Heart left ventricle (tissue), 16 donors: ENCODE data around the gene DCAF5. TPM values are rescaled to one million over a fixed set of nuclear protein-coding genes. Genes with fewer than 3 reads are reported as not detected.
"Not testable (repeated sequence)": the region's sequence is repeated elsewhere in the genome, so short reads cannot be mapped to it uniquely, and the experiment has no call there.

Experiments used
- ATAC-seq, 4 donors: fragments of 200-7000 bp; cut with Tn5 transposase; one replicate each; pipeline ENCODE4 v1.9.1; 2020 to 2022; ENCODE audit warnings: moderate library complexity in 4 of 4, mild to moderate bottlenecking in 3 of 4, moderate number of reproducible peaks in 1 of 4
- DNase-seq, 5 donors: peaks; one replicate each; pipeline ENCODE4 v3.0.0-alpha.2; 2020
- H3K27ac ChIP-seq, 12 donors: fragments of 200-600 bp; sonication (generic) in 4 of 12; one replicate each; pipeline versions ENCODE4 v1.5.0 to v1.8.0; 2016 to 2022; ENCODE audit warnings: mild to moderate bottlenecking in 2 of 12
- H3K27me3 ChIP-seq, 9 donors: fragments of 200-600 bp; sonication (generic) in 2 of 9; one replicate each; pipeline versions ENCODE4 v1.5.1 to v1.8.0; 2016 to 2022; ENCODE audit warnings: mild to moderate bottlenecking in 3 of 9
- H3K36me3 ChIP-seq, 9 donors: fragments of 200-600 bp; sonication (generic) in 2 of 9; one replicate each; pipeline versions ENCODE4 v1.5.0 to v1.8.0; 2018 to 2022; ENCODE audit warnings: mild to moderate bottlenecking in 2 of 9
- H3K4me1 ChIP-seq, 12 donors: fragments of 200-600 bp; sonication (generic) in 4 of 12; one replicate each; pipeline versions ENCODE4 v1.5.0 to v1.8.0; 2016 to 2022; ENCODE audit warnings: mild to moderate bottlenecking in 3 of 12
- H3K4me3 ChIP-seq, 12 donors: fragments of 200-600 bp; sonication (generic) in 4 of 12; one replicate each; pipeline versions ENCODE4 v1.5.0 to v1.8.0; 2017 to 2022; ENCODE audit warnings: mild to moderate bottlenecking in 9 of 12, moderate library complexity in 4 of 12
- H3K9me3 ChIP-seq, 12 donors: fragments of 200-600 bp; sonication (generic) in 4 of 12; one replicate each; pipeline versions ENCODE4 v1.5.0 to v1.8.0; 2016 to 2022; ENCODE audit warnings: mild to moderate bottlenecking in 1 of 12
- CTCF ChIP-seq, 12 donors: fragments of 200-600 bp; sonication (generic) in 4 of 12; IDR thresholded peaks; one replicate each; pipeline versions ENCODE4 v1.5.0 to v1.8.0; 2018 to 2022; ENCODE audit warnings: antibody characterized with exemption in 12 of 12, mild to moderate bottlenecking in 5 of 12
- POLR2A ChIP-seq, 2 donors: fragments of 450-650 bp; IDR thresholded peaks; one replicate each; pipeline ENCODE4 v1.6.1; 2017; ENCODE audit warnings: antibody characterized with exemption in 2 of 2, mild to moderate bottlenecking in 2 of 2, moderate library complexity in 2 of 2
- WGBS, 4 donors: extraction: QIAGEN DNeasy Blood & Tissue Kit in 2 of 4; methylation state at CpG; one replicate each; pipeline versions ENCODE4 v1.1.5 to v1.1.7; 2013 to 2018; 5-methylcytosine and 5-hydroxymethylcytosine counted together
- intact Hi-C, 10 donors: fragments of 100-400 bp; cut with DNase I; formaldehyde crosslinking; loops; one replicate each; pipeline versions ENCODE4 v1.11.1 to v1.14.2; 2022
- polyA plus RNA-seq, 2 donors: library from polyadenylated mRNA; stranded (reverse); fragments of 200-250 nt; gene quantifications; one replicate each; pipeline ENCODE4 v1.2.3, GENCODE V29; 2013
- total RNA-seq, 9 donors: library from RNA; depleted of rRNA in 2 of 9; stranded (reverse); fragments of >200 nt in 2 of 9; fragmentation: NEBNext Ultra II Directional in 3 of 9; extraction: Animal tissue kit (Norgen Biotek cat#: 25700) in 3 of 9; gene quantifications; one replicate each; pipeline versions ENCODE4 v1.1.0 to v1.2.4, GENCODE V29; 2016 to 2023
- donor health status: ischemic (EF 13 %, LVEDD 7.1; RV severe dilation, severe dysfunction).
- donor health status: healthy with polysubstance abuse.
- donor health status: DM: no; HTN: yes; CAD: no.
- donor health status: DM: no; HTN: no; CAD: no.
- donor health status: ischemic (EF 25% LVEDD 6.9; RV normal size, moderate dysfunction).
- donor health status: ischemic (EF 25% LVEDD 5.7; RV mildly dilated, moderate dysfunction).
- donor health status: healthy.
- donor health status: DM: yes; HTN: yes; CAD: no.
- donor health status: ischemic (EF 35%, LVEDD 5.7; RV mildly dilated, moderate dysfunction).
- donor health status: nonischemic (EF 11% LVEDD 7.7; RV severe dilation, severe dysfunction).
- donor health status: DM: yes; HTN: yes; CAD: no.
- donor health status: PGD.
- donor health status: ischemic (EF 29% LVEDD 5.4; RV normal size, mild dysfunction).
- donor health status: nonischemic (EF 23%, LVEDD 6.1; RV moderate dilation, normal function).

DCAF5 gene
- total and polyA plus RNA-seq, 11 donors, result 16.8 to 71.7 (median 58.8) TPM

- no peak for TF ChIP-seq POLR2A (IDR thresholded peaks at IDR 0.05)
- TF ChIP-seq CTCF (IDR thresholded peaks at IDR 0.05), result no peak
- Histone ChIP-seq H3K27ac (no peak overlapping the region), H3K9me3 (no peaks in the 10 kb centered on the region), H3K4me3 (no peak overlapping the region), H3K27me3 (peaks cover 0 to 5% (median 0%) of the 10 kb centered on the region in 9 donors), H3K4me1 (no peaks in the 10 kb centered on the region), H3K36me3 (no peaks in the 10 kb centered on the region)
- no peak for ATAC-seq
- intact Hi-C loops, result no loop called here
- DNase-seq, result no peak
- 92 to 96% (median 93%) methylated on average over 2 of the region's 2 CpGs for WGBS, 4 donors
Measured at GRCh38 chr14:69171569-69171968, 18.6 kb upstream of the DCAF5 start.

- Histone ChIP-seq H3K36me3 (no peaks in the 10 kb centered on the region), H3K4me3 (no peak overlapping the region), H3K9me3 (no peaks in the 10 kb centered on the region), H3K27me3 (peaks cover 0 to 5% (median 0%) of the 10 kb centered on the region in 9 donors), H3K4me1 (no peaks in the 10 kb centered on the region), H3K27ac (no peak overlapping the region)
- TF ChIP-seq POLR2A (IDR thresholded peaks at IDR 0.05), result no peak
- TF ChIP-seq CTCF (IDR thresholded peaks at IDR 0.05), result no peak
- DNase-seq, result no peak
- 81 to 94% (median 92%) methylated on average over 1 of the region's 1 CpG for WGBS, 4 donors
- intact Hi-C loops, result no loop called here
- no peak for ATAC-seq
Measured at GRCh38 chr14:69170839-69171238, 17.9 kb upstream of the DCAF5 start.

- ATAC-seq, DNase-seq, H3K4me1 ChIP-seq, H3K27me3 ChIP-seq, intact Hi-C loops, H3K36me3 ChIP-seq, H3K27ac ChIP-seq, H3K4me3 ChIP-seq, H3K9me3 ChIP-seq: not testable (repeated sequence)
- WGBS, 4 donors, result 87 to 94% (median 89%) methylated on average over 2 of the region's 2 CpGs
Measured at GRCh38 chr14:69165787-69166186, 12.9 kb upstream of the DCAF5 start.

- DNase-seq (no peak), ATAC-seq (no peak)
- TF ChIP-seq POLR2A (IDR thresholded peaks at IDR 0.05), result no peak
- TF ChIP-seq CTCF (IDR thresholded peaks at IDR 0.05), result no peak
- Histone ChIP-seq H3K9me3 (peaks cover 0 to 8% (median 0%) of the 10 kb centered on the region in 12 donors), H3K27me3 (no peaks in the 10 kb centered on the region), H3K36me3 (no peaks in the 10 kb centered on the region), H3K4me3 (no peak overlapping the region), H3K4me1 (no peaks in the 10 kb centered on the region), H3K27ac (no peak overlapping the region)
- intact Hi-C loops, result no loop called here
- 70 to 84% (median 73%) methylated on average over 1 of the region's 1 CpG for WGBS, 4 donors
Measured at GRCh38 chr14:69161590-69161989, 8.7 kb upstream of the DCAF5 start.

GRCh38 chr14:69156224-69156623, 3.3 kb upstream of the DCAF5 start:
- intact Hi-C loops, result loop anchor here in 4 of 10 donors (10.0 kb wide), 2 partner anchors 69 to 209 kb away; no protein-coding TSS in a partner anchor
- Histone ChIP-seq H3K36me3 (no peaks in the 10 kb centered on the region), H3K27me3 (no peaks in the 10 kb centered on the region), H3K4me3 (no peak overlapping the region), H3K9me3 (no peaks in the 10 kb centered on the region), H3K27ac (no peak overlapping the region), H3K4me1 (peaks cover 0 to 12% (median 6%) of the 10 kb centered on the region in 12 donors)
- TF ChIP-seq CTCF (IDR thresholded peaks at IDR 0.05) (no peak), POLR2A (IDR thresholded peaks at IDR 0.05) (no peak)
- DNase-seq (no peak), ATAC-seq (no peak)
